ENCODE data around the gene ZNF467.

Gene ZNF467

GRCh38 chr7:149804106-149804505, 30.7 kb upstream of the ZNF467 start:
- no peak for DNase-seq

- DNase-seq, result no peak
Observed at GRCh38 chr7:149803551-149804074, 30.2 kb upstream of the ZNF467 start.

GRCh38 chr7:149802966-149803365, 29.6 kb upstream of the ZNF467 start:
- DNase-seq, result no peak

- no peak for DNase-seq
Observed at GRCh38 chr7:149801816-149802215, 28.4 kb upstream of the ZNF467 start.

- no peak for DNase-seq
Observed at GRCh38 chr7:149801002-149801566, 27.7 kb upstream of the ZNF467 start.

- DNase-seq, result no peak
Observed at GRCh38 chr7:149800169-149800555, 26.8 kb upstream of the ZNF467 start.

- no peak for DNase-seq
Observed at GRCh38 chr7:149799397-149800168, 26.2 kb upstream of the ZNF467 start.

- no peak for DNase-seq
Observed at GRCh38 chr7:149797771-149798170, 24.4 kb upstream of the ZNF467 start.

- no peak for DNase-seq
Observed at GRCh38 chr7:149796287-149796860, 23.0 kb upstream of the ZNF467 start.

GRCh38 chr7:149795126-149795525, 21.7 kb upstream of the ZNF467 start:
- no peak for DNase-seq

GRCh38 chr7:149794661-149795060, 21.3 kb upstream of the ZNF467 start:
- DNase-seq, result no peak

GRCh38 chr7:149793261-149793660, 19.9 kb upstream of the ZNF467 start:
- no peak for DNase-seq

GRCh38 chr7:149792220-149792595, 18.8 kb upstream of the ZNF467 start:
- DNase-seq, result no peak

GRCh38 chr7:149791411-149792219, 18.2 kb upstream of the ZNF467 start:
- no peak for DNase-seq

- no peak for DNase-seq
Observed at GRCh38 chr7:149790754-149791360, 17.5 kb upstream of the ZNF467 start.

GRCh38 chr7:149790146-149790548, 16.8 kb upstream of the ZNF467 start:
- no peak for DNase-seq

- no peak for DNase-seq
Observed at GRCh38 chr7:149789101-149789500, 15.7 kb upstream of the ZNF467 start.

GRCh38 chr7:149788300-149788851, 15.0 kb upstream of the ZNF467 start:
- DNase-seq, result no peak

GRCh38 chr7:149787428-149788299, 14.3 kb upstream of the ZNF467 start:
- no peak for DNase-seq

GRCh38 chr7:149785983-149786382, 12.6 kb upstream of the ZNF467 start:
- no peak for DNase-seq

GRCh38 chr7:149785402-149785801, 12.0 kb upstream of the ZNF467 start:
- DNase-seq, result no peak

- no peak for DNase-seq
Observed at GRCh38 chr7:149784251-149784608, 10.8 kb upstream of the ZNF467 start.

All from GF-D8 (cell line).